ENCODE measurements around the gene MYH8.

DNA sequence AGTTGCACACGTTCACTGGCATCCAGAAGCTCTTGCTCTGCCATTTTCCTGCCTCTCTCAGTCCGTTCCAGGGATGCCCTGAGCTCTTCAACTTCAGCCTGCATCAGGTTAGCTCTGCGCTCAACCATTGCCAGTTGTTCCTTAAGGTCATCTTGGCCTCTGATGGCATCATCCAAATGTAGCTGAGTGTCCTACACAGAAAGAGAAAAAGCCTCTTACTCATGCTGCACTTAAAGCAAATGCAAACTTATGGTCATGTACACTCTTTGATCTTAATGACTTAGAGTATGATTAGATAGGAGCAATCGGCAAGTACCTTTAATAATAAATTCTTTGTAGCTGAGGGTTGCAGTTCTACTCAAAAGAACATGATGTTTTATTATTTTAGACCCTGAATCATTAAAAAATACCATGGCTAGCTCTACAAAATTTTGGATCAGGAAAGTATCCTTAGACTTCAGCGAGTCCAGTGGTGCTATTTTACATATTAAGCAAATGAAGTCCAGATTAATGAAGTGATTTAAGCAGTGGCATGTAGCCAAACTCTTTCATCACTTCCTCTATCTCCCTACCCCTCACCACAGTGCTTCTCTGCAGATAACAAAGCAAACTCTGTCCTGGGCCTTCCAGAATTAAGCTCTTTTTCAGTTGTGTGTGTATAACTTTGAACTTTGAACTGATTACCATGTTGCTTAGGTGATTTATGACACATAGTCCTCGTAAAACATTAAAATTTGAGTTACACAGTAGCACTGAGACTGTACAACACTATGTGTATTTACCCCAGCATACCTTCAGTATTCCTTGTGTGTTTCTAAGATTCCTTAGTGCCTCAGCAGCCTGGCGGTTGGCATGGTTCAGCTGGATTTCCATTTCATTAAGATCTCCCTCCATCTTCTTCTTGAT, 25.5 kb upstream of the MYH8 start:
- TF ChIP-seq, protein P1, sequence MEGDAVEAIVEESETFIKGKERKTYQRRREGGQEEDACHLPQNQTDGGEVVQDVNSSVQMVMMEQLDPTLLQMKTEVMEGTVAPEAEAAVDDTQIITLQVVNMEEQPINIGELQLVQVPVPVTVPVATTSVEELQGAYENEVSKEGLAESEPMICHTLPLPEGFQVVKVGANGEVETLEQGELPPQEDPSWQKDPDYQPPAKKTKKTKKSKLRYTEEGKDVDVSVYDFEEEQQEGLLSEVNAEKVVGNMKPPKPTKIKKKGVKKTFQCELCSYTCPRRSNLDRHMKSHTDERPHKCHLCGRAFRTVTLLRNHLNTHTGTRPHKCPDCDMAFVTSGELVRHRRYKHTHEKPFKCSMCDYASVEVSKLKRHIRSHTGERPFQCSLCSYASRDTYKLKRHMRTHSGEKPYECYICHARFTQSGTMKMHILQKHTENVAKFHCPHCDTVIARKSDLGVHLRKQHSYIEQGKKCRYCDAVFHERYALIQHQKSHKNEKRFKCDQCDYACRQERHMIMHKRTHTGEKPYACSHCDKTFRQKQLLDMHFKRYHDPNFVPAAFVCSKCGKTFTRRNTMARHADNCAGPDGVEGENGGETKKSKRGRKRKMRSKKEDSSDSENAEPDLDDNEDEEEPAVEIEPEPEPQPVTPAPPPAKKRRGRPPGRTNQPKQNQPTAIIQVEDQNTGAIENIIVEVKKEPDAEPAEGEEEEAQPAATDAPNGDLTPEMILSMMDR (IDR thresholded peaks at IDR 0.05; ENCODE audit: low read depth, low read length, missing input control) = no peak
- TF ChIP-seq, protein P2, sequence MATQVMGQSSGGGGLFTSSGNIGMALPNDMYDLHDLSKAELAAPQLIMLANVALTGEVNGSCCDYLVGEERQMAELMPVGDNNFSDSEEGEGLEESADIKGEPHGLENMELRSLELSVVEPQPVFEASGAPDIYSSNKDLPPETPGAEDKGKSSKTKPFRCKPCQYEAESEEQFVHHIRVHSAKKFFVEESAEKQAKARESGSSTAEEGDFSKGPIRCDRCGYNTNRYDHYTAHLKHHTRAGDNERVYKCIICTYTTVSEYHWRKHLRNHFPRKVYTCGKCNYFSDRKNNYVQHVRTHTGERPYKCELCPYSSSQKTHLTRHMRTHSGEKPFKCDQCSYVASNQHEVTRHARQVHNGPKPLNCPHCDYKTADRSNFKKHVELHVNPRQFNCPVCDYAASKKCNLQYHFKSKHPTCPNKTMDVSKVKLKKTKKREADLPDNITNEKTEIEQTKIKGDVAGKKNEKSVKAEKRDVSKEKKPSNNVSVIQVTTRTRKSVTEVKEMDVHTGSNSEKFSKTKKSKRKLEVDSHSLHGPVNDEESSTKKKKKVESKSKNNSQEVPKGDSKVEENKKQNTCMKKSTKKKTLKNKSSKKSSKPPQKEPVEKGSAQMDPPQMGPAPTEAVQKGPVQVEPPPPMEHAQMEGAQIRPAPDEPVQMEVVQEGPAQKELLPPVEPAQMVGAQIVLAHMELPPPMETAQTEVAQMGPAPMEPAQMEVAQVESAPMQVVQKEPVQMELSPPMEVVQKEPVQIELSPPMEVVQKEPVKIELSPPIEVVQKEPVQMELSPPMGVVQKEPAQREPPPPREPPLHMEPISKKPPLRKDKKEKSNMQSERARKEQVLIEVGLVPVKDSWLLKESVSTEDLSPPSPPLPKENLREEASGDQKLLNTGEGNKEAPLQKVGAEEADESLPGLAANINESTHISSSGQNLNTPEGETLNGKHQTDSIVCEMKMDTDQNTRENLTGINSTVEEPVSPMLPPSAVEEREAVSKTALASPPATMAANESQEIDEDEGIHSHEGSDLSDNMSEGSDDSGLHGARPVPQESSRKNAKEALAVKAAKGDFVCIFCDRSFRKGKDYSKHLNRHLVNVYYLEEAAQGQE (IDR thresholded peaks at IDR 0.05) = no peak
- TF ChIP-seq, protein P3, sequence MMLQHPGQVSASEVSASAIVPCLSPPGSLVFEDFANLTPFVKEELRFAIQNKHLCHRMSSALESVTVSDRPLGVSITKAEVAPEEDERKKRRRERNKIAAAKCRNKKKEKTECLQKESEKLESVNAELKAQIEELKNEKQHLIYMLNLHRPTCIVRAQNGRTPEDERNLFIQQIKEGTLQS (IDR thresholded peaks at IDR 0.05) = no peak
- TF ChIP-seq RXRA (IDR thresholded peaks at IDR 0.05) (no peak), JUND (IDR thresholded peaks at IDR 0.05) (no peak), TAF1 (conservative IDR thresholded peaks at IDR 0.05) (no peak), EGR1 (IDR thresholded peaks at IDR 0.05; ENCODE audit: low read depth in 2 of 2) (no peak), RAD21 (IDR thresholded peaks at IDR 0.05) (no peak), SP1 (IDR thresholded peaks at IDR 0.05) (no peak), FOXA1 (IDR thresholded peaks at IDR 0.05) (no peak), YY1 (IDR thresholded peaks at IDR 0.05) (no peak), GABPA (IDR thresholded peaks at IDR 0.05 in 1 of 2, conservative IDR thresholded peaks at IDR 0.05 in 1 of 2) (no peak)
- TF ChIP-seq, protein P4, sequence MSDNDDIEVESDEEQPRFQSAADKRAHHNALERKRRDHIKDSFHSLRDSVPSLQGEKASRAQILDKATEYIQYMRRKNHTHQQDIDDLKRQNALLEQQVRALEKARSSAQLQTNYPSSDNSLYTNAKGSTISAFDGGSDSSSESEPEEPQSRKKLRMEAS (IDR thresholded peaks at IDR 0.05) = no peak
